HG02885 (cell line): ENCODE data around the gene ACBD6.

ENCODE experiments used
- ATAC-seq: cut with Tn5 transposase; IDR thresholded peaks from one replicate; pipeline ENCODE4 v1.9.1; 2021; ENCODE audit warnings: mild to moderate bottlenecking; ENCODE audit not compliant: unreplicated experiment, poor library complexity

Gene ACBD6

GRCh38 chr1:180248731-180249681 is 253.4 kb downstream of the ACBD6 start:
- ATAC-seq: no peak

- ATAC-seq: no peak
Measured at GRCh38 chr1:180248176-180248575, 254.2 kb downstream of the ACBD6 start.

- no peak for ATAC-seq
Measured at GRCh38 chr1:180247580-180247979, 254.8 kb downstream of the ACBD6 start.

GRCh38 chr1:180247061-180247460 is 255.3 kb downstream of the ACBD6 start:
- no peak for ATAC-seq

DNA sequence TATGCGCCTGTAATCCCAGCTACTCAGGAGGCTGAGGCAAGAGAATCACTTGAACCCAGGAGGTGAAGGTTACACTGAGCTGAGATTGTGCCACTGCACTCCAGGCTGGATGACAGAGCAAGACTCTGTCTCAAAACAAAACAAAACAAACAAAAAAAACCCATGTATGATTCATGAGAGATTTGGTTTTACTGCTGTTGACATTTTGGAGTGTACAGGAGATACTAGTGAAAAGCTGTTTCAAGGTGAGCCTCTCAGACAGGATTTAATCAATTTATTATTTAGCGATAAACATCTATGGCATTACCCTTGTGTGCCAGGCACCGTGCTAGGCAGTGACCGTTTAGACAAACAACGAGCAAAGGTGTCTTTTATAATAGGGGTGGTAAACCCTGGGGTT is 255.8 kb downstream of the ACBD6 start:
- ATAC-seq: no peak

DNA sequence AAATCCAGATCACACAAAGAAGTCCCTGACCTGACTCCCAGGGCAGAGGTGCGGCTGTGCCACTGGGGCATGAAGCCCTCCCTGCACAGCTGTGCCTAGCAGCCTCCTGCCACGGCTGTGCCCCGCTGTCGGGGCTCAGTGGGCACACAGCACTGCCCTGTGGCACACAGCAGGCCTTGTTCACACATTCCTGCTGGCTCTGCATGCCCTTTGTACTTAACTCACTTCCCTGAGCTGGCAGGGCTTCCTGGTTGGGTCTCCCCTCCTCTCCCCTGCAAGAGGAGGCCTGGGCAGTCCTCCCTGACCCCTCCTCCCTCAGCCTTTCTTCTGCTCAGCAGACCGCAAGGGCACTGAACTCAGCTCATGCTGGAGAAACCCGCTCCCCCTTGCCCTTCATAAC is 257.5 kb downstream of the ACBD6 start:
- ATAC-seq: no peak

GRCh38 chr1:180243517-180244221 is 258.7 kb downstream of the ACBD6 start:
- no peak for ATAC-seq

- ATAC-seq: no peak
Measured at GRCh38 chr1:180241716-180242544, 260.4 kb downstream of the ACBD6 start.

DNA sequence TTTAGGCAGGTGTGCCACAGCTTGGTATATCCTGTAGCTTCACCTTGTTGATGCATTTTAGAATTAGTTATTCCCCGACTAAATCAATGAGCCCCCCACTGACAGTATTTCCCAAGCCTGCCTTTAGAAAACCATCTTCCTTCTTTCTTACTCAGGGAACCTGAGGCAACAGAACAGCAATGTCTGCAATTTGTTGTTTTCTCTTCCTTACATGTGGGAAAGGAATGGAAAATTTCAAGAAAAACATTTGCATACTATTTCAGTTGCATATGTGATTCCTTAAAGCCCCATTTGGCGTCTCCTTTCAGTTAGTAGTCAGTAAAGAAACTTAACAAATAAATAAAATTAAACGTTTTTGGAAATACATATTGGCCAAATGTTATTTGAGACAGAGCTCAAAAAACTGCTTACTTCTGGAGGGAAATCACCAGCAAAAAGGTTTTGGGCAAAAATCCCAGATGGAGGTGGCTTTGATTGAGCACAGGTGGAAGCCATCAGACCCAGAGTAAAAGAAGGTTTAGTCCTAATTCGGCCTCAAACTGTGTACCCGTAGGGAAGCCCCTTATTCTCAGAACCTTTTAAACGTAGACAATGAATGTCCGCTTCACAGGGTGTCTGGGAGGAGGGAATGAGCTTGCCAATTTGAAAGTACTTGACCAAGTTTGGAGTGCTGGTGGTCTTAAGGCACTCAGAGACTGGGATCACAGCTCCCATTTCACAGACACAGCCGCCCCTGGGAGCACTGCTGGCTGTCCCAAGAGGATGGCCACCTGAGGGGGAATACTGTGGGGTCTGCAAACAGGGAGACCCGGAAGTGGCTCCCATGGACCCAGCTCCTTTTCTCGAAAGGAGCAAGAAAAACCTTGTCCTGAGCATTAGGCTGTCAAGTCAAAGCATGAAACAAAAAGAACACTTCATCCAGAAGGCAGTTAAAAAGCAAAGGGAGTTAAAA is 263.0 kb downstream of the ACBD6 start:
- no peak for ATAC-seq

GRCh38 chr1:180238675-180239074 is 263.7 kb downstream of the ACBD6 start:
- no peak for ATAC-seq
